Effector CD4-positive, alpha-beta T cell (primary cell): Measurements from ENCODE around the gene NQO2.
"Not testable (repeated sequence)": the region's sequence is repeated elsewhere in the genome, so short reads cannot be mapped to it uniquely, and the experiment has no call there.

Experiments
- DNase-seq: peaks from one replicate; pipeline ENCODE4 v3.0.0-alpha.2; 2020

Gene NQO2

DNA sequence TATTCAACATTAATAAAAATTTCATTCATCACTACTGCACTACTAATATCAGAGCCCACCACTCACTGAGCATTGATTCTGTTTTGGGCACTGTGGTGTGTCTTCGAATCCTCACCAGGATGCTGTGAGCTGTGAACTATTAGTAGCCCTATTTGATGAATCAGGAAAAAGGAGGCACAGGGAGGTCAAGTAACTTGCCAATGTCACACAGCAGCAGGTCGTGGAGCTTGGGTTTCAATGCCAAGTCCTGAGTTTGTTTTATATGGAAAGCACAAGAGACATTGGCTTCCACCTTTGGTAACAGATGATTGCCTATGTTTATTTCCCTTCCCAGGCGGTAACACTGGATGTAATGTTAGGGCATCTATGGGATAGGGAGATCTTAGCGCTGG, 15.0 kb downstream of the NQO2 start:
- DNase-seq = no peak

DNA sequence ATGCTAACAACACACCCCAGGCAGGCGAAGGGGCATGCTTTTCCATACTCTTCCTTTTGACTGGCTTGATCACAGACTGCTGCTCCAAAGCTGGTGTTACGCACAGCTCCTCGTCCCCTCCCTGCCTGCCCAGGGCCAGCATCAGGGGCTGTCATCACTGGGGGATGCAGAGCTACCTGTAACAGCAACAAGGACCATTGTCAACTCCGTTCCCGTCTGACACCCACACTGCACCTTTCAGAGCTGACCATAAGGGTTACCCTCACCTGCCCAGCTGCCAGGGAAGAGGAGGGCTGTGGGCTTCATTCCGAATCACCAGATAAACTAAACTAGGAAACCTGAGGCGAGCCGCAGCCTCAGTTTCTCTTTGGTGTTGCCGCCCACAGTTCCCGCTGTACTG, 15.4 kb downstream of the NQO2 start:
- DNase-seq = no peak

DNA sequence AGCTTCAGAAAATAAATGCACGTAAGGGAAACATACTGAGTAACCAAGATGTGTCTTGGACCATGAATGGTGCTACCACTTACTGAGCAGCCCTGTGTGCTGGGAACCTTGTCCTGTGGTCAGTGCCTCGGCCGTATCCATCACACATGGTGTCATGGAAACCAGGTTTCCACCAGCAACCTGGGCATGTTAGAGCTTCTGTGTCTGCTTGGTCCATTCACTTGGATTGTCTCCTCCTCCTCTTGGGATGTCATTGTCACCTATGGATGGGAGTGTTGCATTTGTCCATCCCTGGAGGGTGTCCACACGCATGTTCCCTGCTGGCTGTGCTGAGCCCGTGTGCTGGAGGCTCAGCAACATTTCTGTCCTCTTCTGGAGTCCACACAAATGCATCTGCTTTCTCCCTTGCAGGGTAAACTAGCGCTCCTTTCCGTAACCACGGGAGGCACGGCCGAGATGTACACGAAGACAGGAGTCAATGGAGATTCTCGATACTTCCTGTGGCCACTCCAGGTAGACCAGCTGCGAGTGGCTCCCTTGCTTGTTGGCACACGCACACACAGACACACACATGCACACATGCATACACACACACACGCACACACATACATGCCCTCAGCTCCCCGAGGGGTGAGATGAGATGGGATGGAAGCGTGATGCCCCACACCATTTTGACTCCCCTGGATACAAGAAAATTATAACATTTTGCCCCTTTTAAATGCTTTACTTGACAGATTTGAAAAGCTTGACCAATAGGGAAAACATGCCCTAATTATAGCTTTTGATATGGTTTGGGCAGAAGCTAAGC, 17.0 kb downstream of the NQO2 start:
- DNase-seq = no peak

DNA sequence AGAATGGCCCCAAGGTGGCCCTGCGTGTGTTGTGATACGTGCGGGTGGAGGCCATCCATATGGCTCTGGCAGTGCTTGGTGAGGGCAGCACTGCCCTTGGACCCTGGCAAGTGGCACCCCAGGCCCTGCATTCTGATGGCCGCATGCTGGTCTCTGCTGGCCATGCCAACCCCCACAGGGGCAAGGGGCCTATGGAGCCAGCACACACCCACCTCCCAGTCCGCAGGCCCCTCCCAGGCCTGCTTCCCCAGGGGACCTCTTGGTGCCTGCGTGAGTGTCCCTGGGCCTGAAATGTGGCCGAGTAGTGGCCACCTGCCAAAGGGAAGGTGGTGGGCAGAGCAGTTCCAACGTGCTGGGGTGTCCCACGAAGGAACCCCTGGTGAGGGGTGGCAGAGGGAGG, 17.6 kb downstream of the NQO2 start:
- DNase-seq = no peak

DNA sequence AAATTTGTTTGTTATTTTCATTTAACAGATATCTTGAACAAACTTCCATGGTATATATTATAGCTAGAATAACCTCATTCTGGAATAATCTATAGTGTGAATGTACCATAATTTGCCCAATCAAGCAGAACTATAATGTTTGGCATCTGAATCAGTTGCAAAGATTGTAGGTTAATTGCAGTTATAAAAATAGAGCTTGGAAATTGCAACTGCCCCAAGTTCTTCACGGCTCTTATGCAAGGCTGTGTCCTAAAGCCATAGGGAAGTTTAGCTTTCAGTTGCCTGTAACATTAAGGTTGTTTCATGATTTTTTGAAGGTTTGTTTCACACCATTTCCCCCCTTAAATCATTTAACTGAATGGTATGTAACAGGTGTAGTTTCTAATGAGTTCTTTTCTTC, 19.4 kb downstream of the NQO2 start:
- no peak for DNase-seq

DNA sequence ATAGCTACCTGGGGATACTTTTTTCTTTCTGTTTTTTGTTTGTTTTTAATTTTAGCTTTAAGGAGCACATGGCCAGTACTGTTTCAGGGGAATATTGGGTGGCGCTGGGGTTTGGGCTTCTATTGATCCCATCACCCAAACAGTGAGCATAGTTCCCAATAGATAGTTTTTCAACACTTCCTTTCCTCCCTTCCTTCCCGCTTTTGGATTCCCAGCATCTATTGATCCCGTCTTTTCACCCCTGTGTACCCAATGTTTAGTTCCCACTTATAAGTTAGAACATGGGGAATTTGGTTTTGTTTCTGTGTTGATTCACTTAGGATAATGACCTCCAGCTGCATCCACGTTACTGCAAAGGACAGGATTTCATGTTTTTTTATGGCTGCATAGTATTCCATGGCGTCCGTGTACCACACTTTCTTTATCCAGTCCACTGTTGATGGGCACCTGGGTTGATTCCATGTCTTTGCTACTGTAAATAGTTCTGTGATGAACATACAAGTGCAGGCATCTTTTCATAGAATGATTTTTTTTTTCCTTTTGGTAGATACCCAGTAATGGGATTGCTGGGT, 20.1 kb downstream of the NQO2 start:
- no peak for DNase-seq

DNA sequence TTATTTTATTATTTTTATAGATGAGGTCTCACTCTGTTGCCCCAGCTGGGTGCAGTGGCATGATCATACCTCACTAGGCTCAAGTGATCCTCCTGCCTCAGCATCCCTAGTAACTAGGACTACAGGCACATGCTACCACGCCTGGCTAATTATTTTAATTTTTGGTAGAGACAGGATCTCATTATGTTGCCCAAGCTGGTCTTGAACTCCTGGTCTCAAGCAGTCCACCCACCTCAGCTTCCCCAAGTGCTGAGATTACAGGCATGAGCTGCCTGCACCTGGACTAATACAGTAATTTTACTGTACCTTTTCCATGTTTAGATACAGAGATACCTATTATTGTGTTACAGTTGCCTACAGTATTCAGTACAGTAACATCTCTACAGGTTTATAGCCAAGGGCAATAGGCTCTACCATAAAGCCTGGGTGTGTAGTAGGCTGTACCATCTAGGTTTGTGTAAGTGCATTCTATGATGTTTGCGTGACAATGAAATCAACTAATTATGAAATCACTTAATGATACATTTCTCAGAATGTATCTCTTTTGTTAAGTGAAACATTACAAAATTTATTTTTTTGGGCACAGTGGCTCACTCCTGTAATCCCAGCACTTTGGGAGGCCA, 21.4 kb downstream of the NQO2 start:
- DNase-seq = not testable (repeated sequence)

DNA sequence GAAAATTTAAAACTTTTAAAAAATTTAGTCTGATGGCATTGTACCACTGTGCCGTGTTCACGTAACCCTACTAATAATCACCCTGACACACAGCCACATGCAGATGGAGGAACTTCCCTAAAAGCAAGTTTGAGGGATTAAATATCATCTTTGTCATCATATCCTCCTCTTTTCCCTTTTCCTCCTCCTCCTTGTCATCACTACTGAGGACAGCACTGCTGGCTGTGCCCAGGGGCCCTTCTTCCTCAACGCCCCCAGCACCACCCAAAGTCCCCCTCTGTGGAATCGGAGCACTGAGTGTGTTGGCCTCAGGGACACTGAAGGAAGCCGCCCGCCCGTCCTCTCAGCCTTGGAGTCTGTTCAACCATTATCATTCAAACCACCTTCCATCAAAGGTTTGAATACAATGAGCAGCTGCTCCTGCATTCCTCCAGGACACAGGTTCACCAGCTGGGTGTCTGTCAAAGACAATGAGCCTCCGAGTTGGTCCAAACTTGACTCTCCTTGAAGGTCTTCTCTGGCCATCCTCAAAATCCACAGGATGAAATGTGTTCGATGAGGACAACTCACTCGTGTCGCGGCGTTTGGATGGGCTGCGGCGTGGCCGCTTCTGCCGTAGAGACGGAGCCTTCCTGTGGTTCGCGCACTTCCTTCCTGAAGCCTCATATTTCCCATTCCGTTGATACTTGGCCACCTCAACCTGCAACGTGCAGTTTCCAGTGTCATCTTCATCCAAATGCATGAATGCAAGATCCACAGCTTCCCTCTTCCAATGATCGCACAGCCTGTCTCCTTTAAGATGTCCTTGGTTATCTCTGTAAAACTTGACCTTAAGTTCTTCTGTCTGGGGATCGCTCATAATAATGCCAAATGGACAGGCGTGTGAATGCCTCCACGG, 23.3 kb downstream of the NQO2 start:
- peak; percentile 19 for DNase-seq

DNA sequence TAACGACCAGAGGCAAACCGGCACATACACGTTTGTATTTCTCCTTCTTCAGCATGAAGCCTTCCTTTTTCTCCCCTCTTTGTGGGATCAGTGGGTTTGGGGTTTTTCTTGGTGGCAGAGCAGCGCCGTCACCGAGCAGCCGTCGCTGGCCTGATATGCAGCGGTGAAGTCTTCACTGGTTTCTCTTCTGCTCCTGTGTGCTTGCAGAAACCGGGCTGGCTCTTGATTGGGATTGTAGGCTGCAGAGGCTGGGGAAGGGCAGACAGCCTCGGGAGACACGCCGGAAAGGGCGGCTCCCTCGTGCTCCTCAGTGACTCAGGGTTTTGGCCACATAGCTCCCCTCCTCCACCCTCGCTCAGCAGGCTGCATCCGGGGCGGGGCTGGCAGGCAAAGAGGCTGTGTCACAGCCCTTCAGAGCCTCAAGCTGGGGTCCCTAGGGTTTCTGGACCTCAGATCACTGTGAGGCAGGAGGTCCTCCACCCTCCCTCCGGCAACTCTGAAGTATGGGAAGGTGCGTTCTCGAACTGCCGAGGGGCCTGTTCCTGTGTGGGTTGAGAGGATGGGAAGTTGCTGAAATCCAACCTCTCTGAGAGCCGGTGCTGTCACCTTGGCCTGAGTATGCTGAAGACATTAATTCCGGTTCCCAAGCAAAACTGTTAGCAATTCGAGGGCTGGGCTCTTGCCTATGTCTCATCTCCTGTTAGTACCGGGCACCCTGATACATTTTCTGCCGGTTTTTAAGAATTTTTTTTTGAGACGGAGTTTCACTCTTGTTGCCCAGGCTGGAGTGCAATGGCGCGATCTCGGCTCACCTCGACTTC, 24.2 kb downstream of the NQO2 start:
- peak; percentile 78 for DNase-seq

DNA sequence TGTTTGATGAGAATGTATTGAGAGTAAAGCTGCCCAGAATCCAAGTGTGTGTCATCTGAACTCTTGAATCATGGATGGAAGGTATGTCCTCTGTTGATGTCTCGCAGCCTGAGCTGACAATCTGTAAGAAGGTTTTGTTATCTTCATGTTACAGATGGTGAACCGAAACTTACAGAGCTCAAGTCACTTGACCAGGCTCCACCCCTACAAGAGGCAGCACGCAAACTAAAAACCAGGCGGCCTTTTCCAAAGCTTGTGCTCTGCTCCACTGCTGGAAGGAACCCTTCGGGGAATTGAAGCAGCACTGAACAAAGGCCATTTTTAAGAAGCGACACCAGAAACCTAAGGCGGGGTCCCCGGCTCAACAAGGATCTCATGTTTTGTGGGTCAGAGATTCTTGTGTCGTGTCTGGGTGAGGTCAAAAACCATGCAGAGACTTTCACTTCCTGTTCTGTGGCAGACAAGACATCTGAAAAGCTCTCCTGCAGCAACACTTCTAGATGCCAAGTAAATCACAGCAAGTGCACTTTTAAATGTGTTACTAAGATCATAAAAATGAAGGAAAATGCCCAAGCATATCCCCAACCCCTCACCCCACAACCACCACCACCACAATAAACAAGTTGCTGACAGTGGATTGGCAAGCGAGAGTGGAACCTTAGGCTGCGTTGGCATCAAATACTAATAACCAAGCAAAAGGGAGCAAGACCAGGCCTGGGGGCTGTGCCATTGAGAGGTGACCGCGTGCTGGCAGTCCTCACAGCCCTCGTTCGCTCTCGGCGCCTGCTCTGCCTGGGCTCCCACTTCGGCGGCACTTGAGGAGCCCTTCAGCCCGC, 27.3 kb downstream of the NQO2 start:
- DNase-seq = no peak

DNA sequence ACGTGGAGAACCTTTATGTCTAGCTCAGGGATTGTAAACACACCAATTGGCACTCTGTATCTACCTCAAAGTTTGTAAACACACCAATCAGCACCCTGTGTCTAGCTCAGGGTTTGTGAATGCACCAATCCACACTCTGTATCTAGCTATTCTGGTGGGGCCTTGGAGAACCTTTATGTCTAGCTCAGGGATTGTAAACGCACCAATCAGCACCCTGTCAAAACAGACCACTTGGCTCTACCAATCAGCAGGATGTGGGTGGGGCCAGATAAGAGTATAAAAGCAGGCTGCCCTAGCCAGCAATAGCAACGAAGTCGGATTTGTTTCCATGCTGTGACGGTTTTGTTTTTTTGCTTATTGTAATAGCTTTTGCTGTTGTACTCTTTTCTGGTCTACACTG, 28.5 kb downstream of the NQO2 start:
- DNase-seq = not testable (repeated sequence)

DNA sequence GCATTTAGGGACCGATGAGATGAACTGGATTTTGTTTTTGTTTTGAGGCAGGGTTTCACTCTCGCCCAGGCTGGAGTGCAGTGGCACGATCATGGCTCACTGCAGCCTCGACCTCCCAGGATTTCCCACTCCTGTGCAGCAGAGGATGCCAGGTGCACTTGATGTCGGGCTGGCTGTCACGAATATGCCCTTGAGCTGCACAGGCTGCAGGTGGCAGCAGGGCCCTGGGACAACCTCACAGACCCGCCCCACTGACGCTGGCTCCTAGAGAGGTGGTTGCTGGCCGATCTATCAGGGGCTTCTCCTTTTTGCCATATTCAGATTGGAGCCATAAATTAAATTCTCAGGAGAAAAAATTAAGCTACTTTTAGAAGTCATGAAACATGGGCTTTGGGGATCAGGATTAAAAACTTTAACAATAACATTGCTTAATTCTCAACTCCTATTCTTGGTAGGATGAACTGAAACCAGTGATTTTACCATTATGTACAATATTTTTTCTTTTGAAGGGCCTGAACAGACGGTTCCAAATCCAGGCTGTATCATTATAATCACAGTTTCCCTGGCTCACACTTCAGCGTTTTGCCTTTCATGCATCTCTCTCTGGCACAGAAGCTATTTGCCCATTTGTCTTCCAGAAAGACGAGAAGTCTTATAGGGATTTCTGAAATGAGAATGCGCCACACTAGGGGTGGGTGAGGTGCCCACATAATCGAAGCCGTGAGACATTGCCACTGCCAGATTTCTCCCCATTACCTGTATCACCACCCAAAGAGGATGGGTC, 32.4 kb downstream of the NQO2 start:
- no peak for DNase-seq

DNA sequence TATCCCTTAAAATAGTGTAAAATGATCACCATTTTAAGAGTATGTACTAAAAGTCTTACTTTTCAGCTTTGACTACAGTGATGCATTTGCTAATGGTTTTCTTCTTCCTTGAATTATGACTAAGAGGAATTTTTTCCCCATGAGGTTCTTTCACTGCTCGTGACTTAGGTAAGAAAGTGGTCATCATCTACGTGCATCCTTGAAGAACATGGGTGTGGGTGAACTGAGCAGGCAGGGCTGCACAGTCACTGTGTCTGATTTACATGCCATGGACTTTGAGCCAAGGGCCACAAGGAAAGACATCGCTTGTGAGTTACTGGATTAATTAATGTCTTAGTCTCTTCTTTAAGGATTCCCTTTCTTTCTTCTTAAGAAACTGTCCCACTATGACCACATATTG, 33.3 kb downstream of the NQO2 start:
- DNase-seq = no peak

DNA sequence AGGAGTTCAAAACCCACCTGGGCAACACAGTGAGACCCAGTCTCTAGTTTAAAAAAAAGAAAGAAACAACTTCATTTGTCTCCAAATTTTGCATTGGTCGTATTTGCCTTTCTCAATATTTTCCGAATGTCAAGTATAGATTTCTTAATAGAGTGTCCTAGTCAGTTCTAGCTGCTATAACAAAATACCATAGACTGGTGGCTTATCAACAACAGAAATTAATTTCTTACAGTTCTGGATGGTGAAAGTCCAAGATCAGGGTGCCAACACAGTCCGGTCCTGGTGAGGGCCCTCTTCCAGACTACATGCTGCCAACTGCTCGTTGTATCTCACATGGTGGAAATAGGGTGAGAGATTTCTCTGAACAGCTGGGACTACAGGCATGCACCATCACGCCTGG, 34.0 kb downstream of the NQO2 start:
- DNase-seq = no peak

DNA sequence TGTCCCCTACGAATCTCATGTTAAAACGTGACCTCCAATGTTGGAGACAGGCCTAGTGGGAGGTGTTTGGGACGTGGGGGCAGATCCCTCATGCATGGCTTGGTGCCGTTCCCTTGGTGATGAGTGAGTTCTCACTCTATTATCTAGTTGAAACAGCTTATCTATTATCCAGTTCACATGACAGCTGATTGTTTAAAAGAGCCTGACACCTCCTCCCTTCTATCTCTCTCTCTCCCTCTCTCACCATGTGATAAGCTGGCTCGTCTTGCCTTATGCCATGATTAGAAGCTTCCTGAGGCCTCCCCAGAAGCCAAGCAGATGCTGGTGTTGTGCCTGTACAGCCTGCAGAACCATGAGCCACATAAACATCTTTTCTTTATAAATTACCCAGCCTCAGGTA, 35.7 kb downstream of the NQO2 start:
- no peak for DNase-seq

DNA sequence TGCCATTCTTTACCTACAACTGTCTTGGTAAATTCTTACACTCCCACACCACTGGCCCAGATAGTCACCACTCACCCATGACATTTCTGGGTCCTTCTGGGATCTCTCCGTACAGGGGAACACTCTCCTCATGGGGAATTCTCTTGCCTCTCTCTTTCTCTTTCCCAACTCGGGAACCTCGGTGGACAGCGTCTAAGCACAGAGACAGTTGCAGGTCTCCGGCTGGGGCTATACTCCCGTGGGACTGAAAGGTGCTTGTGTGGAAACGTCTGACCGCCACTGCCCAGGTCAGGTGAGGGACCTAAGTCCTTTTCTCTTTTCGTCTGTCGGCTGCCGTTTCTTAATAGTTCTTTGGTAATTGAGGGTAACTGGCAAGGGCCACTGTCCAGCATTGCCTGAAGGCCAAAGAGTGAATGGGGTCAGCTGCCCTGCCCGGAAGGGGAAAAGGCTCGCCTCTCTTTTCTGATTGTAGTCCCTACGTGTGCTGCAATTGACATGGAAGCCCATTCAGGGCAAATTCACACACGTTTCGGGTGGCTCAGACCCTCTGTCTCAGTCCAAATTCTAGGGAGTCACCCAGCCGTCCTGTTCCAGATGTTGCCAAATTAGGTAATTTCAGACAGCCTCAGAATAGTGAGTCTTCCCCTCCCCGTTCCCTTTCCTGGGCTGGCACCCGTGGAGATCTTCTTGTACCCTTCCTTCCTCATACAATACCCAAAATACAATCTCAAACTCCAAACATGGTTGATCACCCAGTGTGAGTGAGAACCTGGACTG, 37.4 kb downstream of the NQO2 start:
- no peak for DNase-seq

DNA sequence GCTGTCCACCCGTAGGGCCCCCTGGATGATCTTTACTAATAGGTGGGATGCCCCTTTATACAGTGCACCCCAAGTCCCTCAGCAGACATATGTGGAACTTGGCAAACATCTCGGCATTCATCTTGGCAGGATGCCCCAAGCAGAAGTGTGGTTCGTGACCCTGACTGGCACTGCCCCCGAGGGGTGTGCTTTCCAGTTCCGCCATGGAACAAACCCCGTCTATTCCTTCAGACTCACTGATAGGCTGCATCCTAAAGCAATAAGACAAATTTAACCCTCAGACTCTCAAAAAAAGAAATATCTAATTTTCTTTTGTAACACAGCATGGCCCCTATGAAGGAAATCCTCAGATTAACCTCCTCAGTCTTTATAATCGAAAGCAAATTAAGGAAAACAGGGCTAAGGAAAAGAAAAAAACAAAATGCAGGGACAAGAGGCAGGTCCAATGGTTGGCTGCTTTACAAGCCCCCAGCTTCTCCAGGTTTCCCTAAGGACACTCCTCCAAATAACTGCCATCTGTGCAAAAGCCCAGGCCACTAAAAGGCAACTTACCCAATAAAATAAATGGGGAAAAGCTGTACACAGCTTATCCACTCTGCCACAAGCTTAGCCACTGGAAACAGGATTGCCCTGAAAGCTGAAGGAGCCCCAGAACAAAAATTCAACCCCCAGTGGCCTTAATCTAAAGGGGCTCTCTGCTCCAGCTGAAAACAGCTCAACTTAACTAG, 38.1 kb downstream of the NQO2 start:
- no peak for DNase-seq

DNA sequence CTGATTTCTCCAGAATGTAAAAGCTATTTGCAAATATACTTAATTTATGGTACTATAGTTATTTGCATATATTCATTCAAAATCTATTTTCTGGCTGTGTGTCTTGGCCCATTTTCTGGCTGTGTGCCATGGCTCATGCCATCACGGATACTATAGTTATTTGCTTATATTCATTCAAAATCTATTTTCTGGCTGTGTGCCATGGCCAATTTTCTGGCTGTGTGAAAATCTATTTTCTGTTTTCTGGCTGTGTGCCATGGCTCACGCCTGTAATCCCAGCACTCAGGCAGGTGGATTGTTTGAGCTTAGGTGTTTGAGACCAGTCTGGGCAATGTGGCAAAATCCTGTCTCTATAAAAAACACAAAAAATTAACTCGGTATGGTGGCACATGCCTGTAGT, 39.7 kb downstream of the NQO2 start:
- no peak for DNase-seq

DNA sequence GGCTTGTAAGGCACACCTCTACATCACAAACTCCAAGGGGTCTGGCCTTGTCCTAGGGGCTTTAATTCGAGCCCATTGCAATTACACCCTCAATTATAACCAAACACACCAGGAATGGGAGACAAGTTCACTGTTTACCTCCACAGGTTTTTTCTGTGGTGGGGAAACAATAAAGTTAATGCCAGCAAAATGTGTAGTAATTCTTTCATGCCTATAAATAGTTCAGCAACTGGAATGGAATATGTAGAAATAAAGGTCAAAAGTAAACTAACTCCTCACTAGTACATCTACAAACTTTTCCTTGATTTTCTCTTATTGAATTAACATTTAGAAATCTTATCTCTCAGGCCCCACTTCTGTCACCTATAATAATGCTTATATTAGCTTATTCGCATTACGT, 41.5 kb downstream of the NQO2 start:
- DNase-seq = no peak
